Psoas muscle (tissue), 8 donors: Measurements from ENCODE around the gene RTEL1. TPM values are rescaled to one million over a fixed set of nuclear protein-coding genes. Genes with fewer than 3 reads are reported as not detected.

ENCODE experiments used
- ATAC-seq, 4 donors: fragments of 200-7000 bp; cut with Tn5 transposase; one replicate each; pipeline ENCODE4 v1.9.1; 2020; ENCODE audit warnings: moderate library complexity in 3 of 4, mild to moderate bottlenecking in 2 of 4
- DNase-seq, 2 donors: peaks; one replicate each; pipeline ENCODE4 v3.0.0-alpha.2; 2020
- H3K27ac ChIP-seq: fragments of 200-600 bp; one replicate; pipeline ENCODE4 v1.8.0; 2022
- H3K27me3 ChIP-seq, 3 donors: fragments of 200-600 bp in 1 of 3; one replicate each; pipeline versions ENCODE4 v1.6.1 to v1.8.0; 2013 to 2022; ENCODE audit warnings: low read length in 2 of 3, mild to moderate bottlenecking in 2 of 3, moderate library complexity in 1 of 3; ENCODE audit not compliant: insufficient read depth in 3 of 3
- H3K36me3 ChIP-seq, 2 donors: fragments of 200-600 bp in 1 of 2; one replicate each; pipeline versions ENCODE4 v1.6.1 to v1.8.0; 2013 to 2022; ENCODE audit warnings: low read depth in 1 of 2, mild to moderate bottlenecking in 1 of 2, moderate library complexity in 1 of 2; ENCODE audit not compliant: insufficient read depth in 1 of 2
- H3K4me1 ChIP-seq: fragments of 200-600 bp; one replicate; pipeline ENCODE4 v1.8.0; 2022
- H3K4me3 ChIP-seq: fragments of 200-600 bp; one replicate; pipeline ENCODE4 v1.8.0; 2022; ENCODE audit warnings: mild to moderate bottlenecking
- H3K9me3 ChIP-seq: fragments of 200-600 bp; one replicate; pipeline ENCODE4 v1.8.0; 2022
- WGBS, 3 donors: extraction: QIAGEN DNeasy Blood & Tissue Kit; methylation state at CpG; one replicate each; pipeline versions ENCODE4 v1.1.6 to v1.1.7; 2013; 5-methylcytosine and 5-hydroxymethylcytosine counted together
- intact Hi-C, 2 donors: fragments of 100-400 bp; cut with DNase I; formaldehyde crosslinking; loops; one replicate each; pipeline versions ENCODE4 v1.11.0 to v1.14.2; 2022
- polyA plus RNA-seq, 3 donors: library from polyadenylated mRNA; stranded (reverse); fragments of 200-250 nt; gene quantifications; one replicate each; pipeline ENCODE4 v1.2.3, GENCODE V29; 2013
- total RNA-seq, 4 donors: library from RNA; stranded (reverse); fragmentation: NEBNext Ultra II Directional in 2 of 4; extraction: Animal tissue kit (Norgen Biotek cat#: 25700) in 2 of 4; gene quantifications; one replicate each; pipeline versions ENCODE4 v1.2.1 to v1.2.4, GENCODE V29; 2021 to 2023
- TF ChIP-seq, protein P1 (sequence below): fragments of 200-600 bp; IDR thresholded peaks from one replicate; pipeline ENCODE4 v1.8.0; 2022; ENCODE audit warnings: antibody characterized with exemption
- donor health status: healthy with polysubstance abuse.
- donor health status: DM: no; HTN: no; CAD: no; lungs with moderate emphysema.
- donor health status: Bipolar disorder and iron deficiency.
- donor health status: healthy.
- donor health status: DM: yes; HTN: yes; CAD: no.
- donor health status: DM: no; HTN: no; CAD: no.
- donor health status: DM: no; HTN: no; CAD: no.
- donor health status: DM: yes; HTN: yes; CAD: no.

The RTEL1 gene
- total and polyA plus RNA-seq, 7 donors, result 5.2 to 17.5 (median 9.2) TPM

GRCh38 chr20:63622732-63623131, 35.4 kb upstream of the RTEL1 start:
- Histone ChIP-seq H3K9me3 (no peaks in the 10 kb centered on the region), H3K27me3 (no peaks in the 10 kb centered on the region), H3K4me1 (peaks cover 6% of the 10 kb centered on the region), H3K36me3 (peaks cover 2 to 19% of the 10 kb centered on the region in 2 donors), H3K27ac (no peak overlapping the region), H3K4me3 (no peak overlapping the region)
- no peak for ATAC-seq
- DNase-seq, result no peak
- intact Hi-C loops, result no loop called here
- WGBS, 3 donors, result 92 to 93% (median 92%) methylated on average over 14 of the region's 14 CpGs
- TF ChIP-seq, protein P1, sequence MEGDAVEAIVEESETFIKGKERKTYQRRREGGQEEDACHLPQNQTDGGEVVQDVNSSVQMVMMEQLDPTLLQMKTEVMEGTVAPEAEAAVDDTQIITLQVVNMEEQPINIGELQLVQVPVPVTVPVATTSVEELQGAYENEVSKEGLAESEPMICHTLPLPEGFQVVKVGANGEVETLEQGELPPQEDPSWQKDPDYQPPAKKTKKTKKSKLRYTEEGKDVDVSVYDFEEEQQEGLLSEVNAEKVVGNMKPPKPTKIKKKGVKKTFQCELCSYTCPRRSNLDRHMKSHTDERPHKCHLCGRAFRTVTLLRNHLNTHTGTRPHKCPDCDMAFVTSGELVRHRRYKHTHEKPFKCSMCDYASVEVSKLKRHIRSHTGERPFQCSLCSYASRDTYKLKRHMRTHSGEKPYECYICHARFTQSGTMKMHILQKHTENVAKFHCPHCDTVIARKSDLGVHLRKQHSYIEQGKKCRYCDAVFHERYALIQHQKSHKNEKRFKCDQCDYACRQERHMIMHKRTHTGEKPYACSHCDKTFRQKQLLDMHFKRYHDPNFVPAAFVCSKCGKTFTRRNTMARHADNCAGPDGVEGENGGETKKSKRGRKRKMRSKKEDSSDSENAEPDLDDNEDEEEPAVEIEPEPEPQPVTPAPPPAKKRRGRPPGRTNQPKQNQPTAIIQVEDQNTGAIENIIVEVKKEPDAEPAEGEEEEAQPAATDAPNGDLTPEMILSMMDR, result no peak

DNA sequence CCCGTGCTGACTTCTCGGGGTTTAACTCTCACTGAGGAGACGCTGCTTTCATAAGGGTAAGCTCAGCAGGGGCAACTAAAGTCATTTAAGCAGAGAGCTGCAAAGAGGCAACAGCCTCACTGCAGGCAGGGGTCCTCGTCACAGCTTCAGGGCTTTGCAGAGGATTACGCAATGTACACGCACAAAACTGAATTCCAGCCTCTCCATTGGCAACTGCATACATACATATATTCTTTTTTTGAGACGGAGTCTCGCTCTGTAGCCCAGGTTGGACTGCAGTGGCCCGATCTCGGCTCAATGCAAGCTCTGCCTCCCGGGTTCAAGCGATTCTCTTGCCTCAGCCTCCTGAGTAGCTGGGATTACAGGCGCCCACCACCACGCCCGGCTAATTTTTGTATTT, 33.6 kb upstream of the RTEL1 start:
- intact Hi-C loops, result no loop called here
- WGBS, 3 donors, result 85 to 86% (median 86%) methylated on average over 15 of the region's 15 CpGs

DNA sequence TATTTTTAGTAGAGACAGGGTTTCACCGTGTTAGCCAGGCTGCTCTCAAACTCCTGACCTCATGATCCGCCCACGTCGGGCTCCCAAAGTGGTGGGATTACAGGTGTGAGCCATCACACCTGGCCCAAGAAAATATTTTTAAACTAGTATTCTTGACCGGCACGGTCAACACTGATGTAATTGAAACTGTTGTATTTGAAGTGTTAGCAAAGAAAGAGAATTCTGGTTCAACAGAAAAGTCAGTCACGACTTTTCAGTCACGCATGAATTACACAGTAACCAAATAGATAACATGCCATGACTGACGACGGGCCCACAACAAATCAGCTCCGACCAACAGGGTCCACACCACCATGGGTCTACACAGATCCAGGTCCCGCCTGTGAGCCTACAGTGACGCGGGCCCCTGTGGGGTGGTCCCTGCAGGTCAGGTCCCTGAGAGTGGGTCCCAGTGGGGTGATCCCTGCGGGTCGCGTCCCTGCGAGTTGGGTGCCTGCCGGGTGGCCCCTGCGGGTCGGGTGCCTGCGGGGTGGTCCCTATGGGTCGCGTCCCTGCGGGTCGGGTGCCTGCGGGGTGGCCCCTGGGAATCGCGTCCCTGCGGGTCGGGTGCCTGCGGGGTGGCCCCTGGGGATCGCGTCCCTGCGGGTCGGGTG, 32.2 kb upstream of the RTEL1 start:
- Histone ChIP-seq H3K4me1 (peaks cover 15% of the 10 kb centered on the region), H3K27ac (peak overlapping the region; percentile 96), H3K27me3 (no peaks in the 10 kb centered on the region), H3K4me3 (peak overlapping the region; percentile 80), H3K36me3 (no peaks in the 10 kb centered on the region), H3K9me3 (no peaks in the 10 kb centered on the region)
- intact Hi-C loops, result no loop called here
- no peak for DNase-seq
- WGBS, 3 donors, result 8 to 20% (median 10%) methylated on average over 20 to 36 of the region's 36 CpGs
- TF ChIP-seq, protein P1, result no peak
- peak in 2 of 4 donors; percentile 1 to 12 for ATAC-seq

More for the DNA sequence above, 33.6 kb upstream of the RTEL1 start:
- no peak for ATAC-seq
- Histone ChIP-seq H3K36me3 (peaks cover 0 to 1% of the 10 kb centered on the region in 2 donors), H3K27ac (no peak overlapping the region), H3K9me3 (no peaks in the 10 kb centered on the region), H3K27me3 (no peaks in the 10 kb centered on the region), H3K4me1 (peaks cover 15% of the 10 kb centered on the region), H3K4me3 (no peak overlapping the region)
- no peak for DNase-seq
- TF ChIP-seq, protein P1, result no peak

- Histone ChIP-seq H3K4me3 (peak within 1 kb of the TSS; percentile 99), H3K27me3 (no peaks in the 10 kb centered on the region), H3K4me1 (peaks cover 15% of the 10 kb centered on the region), H3K9me3 (no peaks in the 10 kb centered on the region), H3K36me3 (no peaks in the 10 kb centered on the region), H3K27ac (peak within 1 kb of the TSS; percentile 96)
- WGBS, 3 donors, result 0 to 1% (median 1%) methylated on average over 36 to 111 of the region's 114 CpGs
- TF ChIP-seq, protein P1, result no peak
- ATAC-seq, result peak; percentile 50 to 67 (median 57)
- DNase-seq, result peak; percentile 83 to 89
- intact Hi-C loops, result no loop called here
Measured at GRCh38 chr20:63626424-63627128, 31.5 kb upstream of the RTEL1 start, which contains the start of gene GMEB2. Gene GMEB2 (minus strand): TSS chr20:63627101. CDS start chr20:63619397, 7,704 bp downstream.
